A549 (cell line): ENCODE measurements around the gene KATNAL1.

Source experiments
- PHF8 ChIP-seq: fragments of 200-600 bp; sonication (generic); IDR thresholded peaks from 2 replicates; pipeline ENCODE4 v1.6.1; 2016; ENCODE audit warnings: low read depth, mild to moderate bottlenecking, antibody characterized with exemption, moderate library complexity, borderline replicate concordance
- POLR2A ChIP-seq: IDR thresholded peaks from 2 replicates; pipeline ENCODE4 v1.6.1; 2012; ENCODE audit warnings: mild to moderate bottlenecking, low read length
- TF ChIP-seq, protein P1 (sequence below): IDR thresholded peaks from 2 replicates; pipeline ENCODE4 v1.6.1; 2012
- TF ChIP-seq, protein P2 (sequence below): fragments of >200 bp; sonication (Bioruptor Twin); formaldehyde crosslinking; IDR thresholded peaks from 3 replicates; pipeline ENCODE4 v1.5.1; 2016

DNA sequence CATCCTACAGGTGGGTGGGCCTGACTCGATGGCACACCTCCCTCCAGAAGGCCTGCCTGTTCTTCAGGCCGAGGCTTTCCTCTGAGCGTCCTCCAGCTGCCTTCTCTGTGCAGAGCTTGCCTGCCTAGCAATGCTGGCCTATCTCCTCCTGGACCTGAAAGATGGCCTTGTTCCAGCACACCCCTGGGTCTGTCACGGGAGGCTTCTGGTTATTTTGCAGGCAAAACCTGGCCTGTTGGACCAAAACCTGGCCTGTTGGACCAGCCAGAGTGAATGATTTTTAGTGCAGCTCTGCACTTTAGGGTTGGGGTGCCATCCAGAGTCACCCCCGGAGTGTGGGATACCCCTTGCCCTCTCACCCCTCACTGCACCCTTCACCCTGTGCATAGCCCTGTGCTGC lies 128.4 kb downstream of the KATNAL1 start:
- TF ChIP-seq PHF8 (no peak), POLR2A (no peak)
- TF ChIP-seq, protein P1, sequence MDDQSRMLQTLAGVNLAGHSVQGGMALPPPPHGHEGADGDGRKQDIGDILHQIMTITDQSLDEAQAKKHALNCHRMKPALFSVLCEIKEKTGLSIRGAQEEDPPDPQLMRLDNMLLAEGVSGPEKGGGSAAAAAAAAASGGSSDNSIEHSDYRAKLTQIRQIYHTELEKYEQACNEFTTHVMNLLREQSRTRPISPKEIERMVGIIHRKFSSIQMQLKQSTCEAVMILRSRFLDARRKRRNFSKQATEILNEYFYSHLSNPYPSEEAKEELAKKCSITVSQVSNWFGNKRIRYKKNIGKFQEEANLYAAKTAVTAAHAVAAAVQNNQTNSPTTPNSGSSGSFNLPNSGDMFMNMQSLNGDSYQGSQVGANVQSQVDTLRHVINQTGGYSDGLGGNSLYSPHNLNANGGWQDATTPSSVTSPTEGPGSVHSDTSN: no peak
- TF ChIP-seq, protein P2, sequence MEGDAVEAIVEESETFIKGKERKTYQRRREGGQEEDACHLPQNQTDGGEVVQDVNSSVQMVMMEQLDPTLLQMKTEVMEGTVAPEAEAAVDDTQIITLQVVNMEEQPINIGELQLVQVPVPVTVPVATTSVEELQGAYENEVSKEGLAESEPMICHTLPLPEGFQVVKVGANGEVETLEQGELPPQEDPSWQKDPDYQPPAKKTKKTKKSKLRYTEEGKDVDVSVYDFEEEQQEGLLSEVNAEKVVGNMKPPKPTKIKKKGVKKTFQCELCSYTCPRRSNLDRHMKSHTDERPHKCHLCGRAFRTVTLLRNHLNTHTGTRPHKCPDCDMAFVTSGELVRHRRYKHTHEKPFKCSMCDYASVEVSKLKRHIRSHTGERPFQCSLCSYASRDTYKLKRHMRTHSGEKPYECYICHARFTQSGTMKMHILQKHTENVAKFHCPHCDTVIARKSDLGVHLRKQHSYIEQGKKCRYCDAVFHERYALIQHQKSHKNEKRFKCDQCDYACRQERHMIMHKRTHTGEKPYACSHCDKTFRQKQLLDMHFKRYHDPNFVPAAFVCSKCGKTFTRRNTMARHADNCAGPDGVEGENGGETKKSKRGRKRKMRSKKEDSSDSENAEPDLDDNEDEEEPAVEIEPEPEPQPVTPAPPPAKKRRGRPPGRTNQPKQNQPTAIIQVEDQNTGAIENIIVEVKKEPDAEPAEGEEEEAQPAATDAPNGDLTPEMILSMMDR: no peak
